Transverse colon (tissue), 4 donors: ENCODE data around the gene TBL1Y.

Experiments used
- CTCF ChIP-seq, 5 experiments: fragments of 200-600 bp in 3 of 5; fragments of 450-650 bp in 2 of 5; sonication (generic) in 3 of 5; IDR thresholded peaks; 1 replicate in 2 of 5; 2 replicates in 3 of 5; pipeline ENCODE4 v1.5.1; 2016 to 2017; ENCODE audit warnings: antibody characterized with exemption in 5 of 5, inconsistent platforms in 3 of 5, mild to moderate bottlenecking in 2 of 5, moderate library complexity in 1 of 5
- EP300 ChIP-seq: sonication (generic); formaldehyde crosslinking; IDR thresholded peaks from one replicate; pipeline ENCODE4 v1.6.1; 2017; ENCODE audit warnings: antibody characterized with exemption, low read depth
- POLR2A ChIP-seq: fragments of 450-650 bp; IDR thresholded peaks from one replicate; pipeline ENCODE4 v1.6.1; 2016; ENCODE audit warnings: antibody characterized with exemption, mild to moderate bottlenecking, moderate library complexity
- POLR2AphosphoS5 ChIP-seq, 3 donors: sonication (generic); formaldehyde crosslinking; IDR thresholded peaks; one replicate each; pipeline ENCODE4 v1.6.1; 2016; ENCODE audit warnings: antibody characterized with exemption in 3 of 3

DNA sequence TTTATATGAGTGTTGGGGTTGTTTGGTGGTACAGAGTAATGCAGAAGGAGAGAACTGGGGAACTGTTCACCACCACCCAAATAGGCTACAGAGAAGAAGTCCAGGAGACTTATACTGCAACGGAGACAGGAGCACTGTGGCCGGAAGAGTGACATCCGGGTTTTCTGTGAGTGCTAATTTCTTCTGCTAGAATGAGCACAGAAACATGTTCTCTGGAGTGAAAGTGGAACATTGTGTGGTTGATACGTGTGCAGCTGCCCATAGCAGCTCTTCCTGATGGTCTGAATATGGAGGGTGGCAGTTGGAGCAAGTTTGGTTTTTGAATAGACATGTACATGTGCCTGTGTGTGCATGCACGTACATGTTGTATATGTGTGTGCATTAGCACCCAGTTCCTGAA is 67.3 kb downstream of the TBL1Y start:
- TF ChIP-seq POLR2A: no peak
- TF ChIP-seq POLR2AphosphoS5 (IDR thresholded peaks at IDR 0.05): no peak
- no peak for TF ChIP-seq CTCF (IDR thresholded peaks at IDR 0.05)
- no peak for TF ChIP-seq EP300
